NCI-H146 treated with DMSO at 0.1 percent for 48 hours (cell line): ENCODE measurements around the gene TMIGD3.
A peak's percentile ranks its signal among the peaks of the same experiment; 100 is the strongest.
"Not testable (repeated sequence)": the region's sequence is repeated elsewhere in the genome, so short reads cannot be mapped to it uniquely, and the experiment has no call there.

Source experiments
- DNase-seq: peaks from one replicate; lab custom pipeline; 2025; ENCODE audit not compliant: unreplicated experiment; lab: John Stamatoyannopoulos, UW

TMIGD3 gene

GRCh38 chr1:111503585-111504060, at the start of gene TMIGD3, which contains the start of gene ADORA3:
TMIGD3 (minus strand) TSS chr1:111503633; CDS start chr1:111503354, 279 bp downstream.
ADORA3 (minus strand) TSS chr1:111503633; CDS start chr1:111503354, 279 bp downstream.
- DNase-seq: no peak

DNA sequence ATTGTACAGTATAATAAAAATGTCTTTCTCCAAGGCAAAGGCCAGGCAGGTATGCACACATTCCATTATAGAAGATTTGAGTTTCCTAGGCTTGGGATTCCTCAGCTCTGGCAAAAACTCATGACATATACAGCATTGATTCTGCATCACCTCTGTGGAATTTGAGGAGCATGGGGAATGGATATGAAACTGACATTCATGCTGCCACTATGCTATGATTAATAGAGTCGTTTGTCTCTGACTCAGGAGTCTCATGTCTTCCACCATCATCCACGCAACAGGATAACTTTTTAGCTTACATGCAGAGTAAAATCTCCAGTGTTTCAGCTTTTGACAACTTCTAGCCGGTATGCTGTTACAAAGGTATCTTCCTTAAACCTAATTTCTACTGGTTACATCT, 49.8 kb upstream of the TMIGD3 start:
- no peak for DNase-seq

DNA sequence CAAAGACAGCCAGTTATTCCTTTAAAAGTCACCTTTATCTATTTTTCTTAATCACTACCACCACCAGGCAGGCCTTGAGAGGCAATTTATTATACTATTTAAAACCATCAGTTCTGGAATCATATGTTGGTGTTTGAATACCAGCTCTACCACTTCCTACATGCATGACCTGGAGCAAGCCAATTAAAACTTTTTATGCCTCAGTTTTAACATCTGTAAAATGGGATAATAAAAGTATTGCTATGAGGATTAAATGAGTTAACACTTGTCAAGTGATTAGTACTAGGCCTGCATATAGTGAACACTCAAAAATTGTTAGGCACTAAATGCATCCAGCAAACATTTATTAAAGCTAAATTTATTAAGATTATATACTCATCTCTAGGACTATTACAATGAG, 49.2 kb upstream of the TMIGD3 start:
- no peak for DNase-seq

- no peak for DNase-seq
Observed at GRCh38 chr1:111551623-111552411, 48.4 kb upstream of the TMIGD3 start.

DNA sequence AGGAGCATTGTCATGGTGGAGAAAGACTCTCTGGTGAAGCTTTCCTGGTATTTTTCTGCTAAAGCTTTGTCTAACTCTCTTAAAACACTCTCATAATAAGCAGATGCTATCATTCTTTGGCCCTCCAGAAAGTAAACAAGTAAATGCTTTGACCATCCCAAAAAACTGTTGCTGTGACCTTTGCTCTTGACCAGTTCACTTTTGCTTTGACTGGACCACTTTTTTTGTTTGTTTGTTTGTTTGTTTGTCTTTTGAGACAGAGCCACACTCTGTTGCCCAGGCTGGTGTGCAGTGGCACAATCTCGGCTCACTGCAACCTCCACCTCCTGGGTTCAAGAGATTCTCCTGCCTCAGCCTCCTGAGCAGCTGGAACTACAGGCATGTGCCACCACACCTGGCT, 44.4 kb upstream of the TMIGD3 start:
- not testable (repeated sequence) for DNase-seq

DNA sequence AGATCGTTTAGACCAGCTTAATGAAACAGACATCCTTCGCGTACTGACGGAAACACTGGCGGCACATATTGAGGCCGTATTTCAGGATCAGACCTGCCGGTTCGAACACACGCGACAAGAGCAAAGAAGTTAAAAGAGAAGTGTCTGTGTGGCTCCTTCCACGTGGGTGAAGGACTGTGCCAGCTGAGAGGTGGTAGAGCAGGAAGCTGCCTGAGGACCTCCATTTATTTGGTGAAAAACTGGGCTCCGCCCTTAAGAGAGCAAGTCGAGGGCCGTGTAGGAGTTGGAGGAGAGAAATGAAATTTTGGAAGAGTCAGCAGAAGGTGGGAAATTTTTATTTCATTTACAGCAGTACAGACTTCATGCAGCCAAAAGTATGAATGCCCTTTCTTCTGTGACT, 38.8 kb upstream of the TMIGD3 start:
- no peak for DNase-seq

DNA sequence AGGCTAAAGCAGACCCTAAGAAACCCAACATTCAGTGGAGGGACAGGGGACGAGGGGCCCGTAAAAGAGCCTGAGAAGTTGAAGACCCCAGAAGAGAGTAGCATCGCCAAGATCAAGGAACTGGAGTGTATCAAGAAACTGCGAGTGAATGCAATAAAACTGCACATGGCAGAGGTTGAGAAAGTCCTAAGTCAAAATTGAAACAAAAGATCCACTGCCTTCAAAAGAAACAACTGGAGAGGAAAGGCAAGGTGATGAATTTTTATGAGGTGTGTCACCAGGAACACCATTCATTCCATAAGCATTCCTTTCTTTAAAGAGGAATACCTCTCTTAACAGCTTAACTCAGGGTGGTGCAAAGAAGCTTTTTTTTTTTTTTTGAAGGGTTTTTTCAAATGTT, 38.3 kb upstream of the TMIGD3 start:
- no peak for DNase-seq

DNA sequence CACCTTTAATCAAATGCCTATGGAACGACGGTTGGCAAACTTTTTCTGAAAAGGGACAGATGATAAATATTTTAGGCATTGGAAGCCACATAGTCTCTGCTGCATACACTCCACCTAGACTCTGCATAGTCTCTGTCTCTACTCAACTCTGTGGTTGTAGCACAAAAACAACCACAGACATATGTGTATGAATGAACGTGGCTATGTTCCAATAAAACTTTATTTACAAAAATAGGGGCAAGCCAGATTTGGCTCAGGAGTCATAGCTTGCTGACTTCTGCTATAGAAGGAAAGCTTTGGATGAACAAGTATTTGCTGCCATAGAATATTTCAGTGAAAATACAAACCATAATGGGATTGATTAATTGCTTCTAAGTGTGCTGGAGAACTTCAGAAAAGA, 37.5 kb upstream of the TMIGD3 start:
- DNase-seq: no peak

GRCh38 chr1:111538343-111539025, 35.1 kb upstream of the TMIGD3 start:
- no peak for DNase-seq

GRCh38 chr1:111535256-111536191, 32.1 kb upstream of the TMIGD3 start:
- no peak for DNase-seq

- DNase-seq: no peak
Observed at GRCh38 chr1:111520053-111520452, 16.6 kb upstream of the TMIGD3 start.

GRCh38 chr1:111517469-111518225, 14.2 kb upstream of the TMIGD3 start:
- no peak for DNase-seq

GRCh38 chr1:111516005-111516535, 12.6 kb upstream of the TMIGD3 start:
- DNase-seq: peak; percentile 4

- DNase-seq: no peak
Observed at GRCh38 chr1:111515291-111516004, 12.0 kb upstream of the TMIGD3 start.

GRCh38 chr1:111513410-111514020, 10.1 kb upstream of the TMIGD3 start:
- no peak for DNase-seq

DNA sequence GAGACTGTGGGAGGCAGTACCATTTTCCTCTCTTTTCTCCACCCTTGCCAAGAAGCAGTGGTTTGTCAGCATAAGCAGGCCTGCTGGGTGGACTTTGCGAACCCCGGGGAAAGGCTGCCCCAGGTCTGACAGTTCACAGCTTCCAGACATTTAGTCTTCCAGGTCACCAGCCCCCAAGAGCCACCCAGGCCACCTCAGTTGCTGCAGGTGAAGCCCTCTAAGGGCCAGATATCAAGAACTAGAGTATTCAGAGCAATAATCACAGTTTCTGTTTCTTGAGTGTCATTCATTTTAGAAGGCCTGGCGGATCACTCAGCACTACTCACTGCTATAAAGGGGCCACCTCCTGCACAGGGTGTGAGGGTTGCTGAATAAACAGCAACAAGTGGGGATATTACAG, 9.5 kb upstream of the TMIGD3 start:
- no peak for DNase-seq

GRCh38 chr1:111512132-111512889, 8.9 kb upstream of the TMIGD3 start:
- no peak for DNase-seq

DNA sequence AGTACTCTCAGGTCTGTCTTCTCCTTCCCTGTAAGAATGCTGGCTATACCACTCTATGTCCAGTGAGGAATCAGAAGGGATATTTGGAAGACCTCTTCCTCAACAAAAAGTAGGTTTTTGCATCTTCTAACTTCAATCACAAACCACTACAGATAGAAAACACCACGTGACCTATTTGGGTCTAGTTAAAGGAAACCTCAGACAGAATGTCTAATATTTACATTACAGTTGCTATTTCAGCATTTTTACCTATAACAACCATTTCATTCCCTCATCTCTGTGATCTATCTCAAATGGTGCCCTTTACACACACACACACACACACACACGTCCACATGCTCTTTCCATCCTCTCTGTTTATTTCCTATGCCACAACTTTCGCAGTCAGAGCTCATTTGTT, 7.9 kb upstream of the TMIGD3 start:
- no peak for DNase-seq
